HCT116 (cell line): ENCODE results near the gene FAT1. TPM values are rescaled to one million over a fixed set of nuclear protein-coding genes. Genes with fewer than 3 reads are reported as not detected.

Experiments used
- ATAC-seq: fragments of 200-7000 bp; cut with Tn5 transposase; 2 replicates; pipeline ENCODE4 v1.9.1; 2020; ENCODE audit warnings: mild to moderate bottlenecking, moderate library complexity
- BruUV-seq: library from RNA; stranded (reverse); fragments of 400-500 nt; replicated peaks from 2 replicates; lab custom pipeline; 2021; lab: Mats Ljungman, UMichigan
- CTCF ChIA-PET: fragments of 300-600 bp; sonication (Branson Sonifier 250); formaldehyde crosslinking; loops from one replicate; lab custom pipeline; 2021; ENCODE audit warnings: antibody characterized with exemption; lab: Charles Lee
- POLR2A ChIA-PET: fragments of 300-600, 350-600 bp; sonication (Branson Sonifier 250); formaldehyde crosslinking; loops from one replicate; lab custom pipeline; 2021; ENCODE audit warnings: antibody characterized with exemption; lab: Charles Lee
- RAD21 ChIA-PET, 2 experiments: fragments of 300-600 bp; sonication (Branson Sonifier 250); formaldehyde crosslinking; loops; one replicate each; lab custom pipeline; 2023; ENCODE audit warnings: low total read pairs in 2 of 2; ENCODE audit not compliant: uncharacterized antibody in 2 of 2, unreplicated experiment in 2 of 2, low non-redundant PET in 1 of 2; lab: Charles Lee
- DNase-seq: peaks from one replicate; pipeline ENCODE4 v3.0.0-alpha.2; 2010; ENCODE audit warnings: low read depth, low spot score
- H2AFZ ChIP-seq: fragments of 200-600 bp; shearing (Covaris generic), sonication (generic); 2 replicates; pipeline ENCODE4 v1.6.1; 2017; ENCODE audit warnings: low read depth, mixed run types, mixed read lengths, antibody characterized with exemption, low read length; ENCODE audit not compliant: poor library complexity, severe bottlenecking
- H3K27ac ChIP-seq: 2 replicates; pipeline ENCODE4 v1.5.1; 2012; ENCODE audit warnings: low read depth, low read length
- H3K27me3 ChIP-seq: fragments of 200-600 bp; sonication (generic); 2 replicates; pipeline ENCODE4 v1.6.1; 2016; ENCODE audit warnings: mixed run types, low read length, mixed read lengths; ENCODE audit not compliant: insufficient read depth
- H3K36me3 ChIP-seq, 2 experiments: fragments of 200-500 bp in 1 of 2; fragments of 200-600 bp in 1 of 2; sonication (Bioruptor generic) in 1 of 2; sonication (generic) in 1 of 2; 2 replicates each; pipeline versions ENCODE4 v1.5.1 to v1.6.1; 2014 to 2016; ENCODE audit warnings: low read length in 2 of 2, inconsistent platforms in 1 of 2, mixed read lengths in 1 of 2, mixed run types in 1 of 2; ENCODE audit not compliant: insufficient read depth in 2 of 2, control insufficient read depth in 1 of 2
- H3K4me1 ChIP-seq, 2 experiments: fragments of 200-600 bp in 1 of 2; sonication (generic) in 1 of 2; 2 replicates each; pipeline versions ENCODE4 v1.5.1 to v1.6.1; 2012 to 2017; ENCODE audit warnings: low read length in 2 of 2, inconsistent platforms in 1 of 2, mild to moderate bottlenecking in 1 of 2, mixed read lengths in 1 of 2, mixed run types in 1 of 2, moderate library complexity in 1 of 2; ENCODE audit not compliant: insufficient read depth in 2 of 2, control insufficient read depth in 1 of 2
- H3K4me2 ChIP-seq: fragments of 200-600 bp; sonication (generic); 2 replicates; pipeline ENCODE4 v1.6.1; 2017; ENCODE audit warnings: mixed run types, low read length, mixed read lengths
- H3K4me3 ChIP-seq, 2 experiments: fragments of 200-600 bp in 1 of 2; sonication (generic) in 1 of 2; replicated peaks in 1 of 2; 2 replicates each; pipeline ENCODE4 v1.5.1; 2011 to 2016; ENCODE audit warnings: low read length in 2 of 2, control low read depth in 1 of 2, low read depth in 1 of 2, mild to moderate bottlenecking in 1 of 2, mixed read lengths in 1 of 2, mixed run types in 1 of 2
- H3K79me2 ChIP-seq: fragments of 200-600 bp; sonication (generic); 2 replicates; pipeline ENCODE4 v1.6.1; 2017; ENCODE audit warnings: mild to moderate bottlenecking, mixed run types, low read length, moderate library complexity, mixed read lengths; ENCODE audit not compliant: insufficient read depth
- H3K9ac ChIP-seq: fragments of 200-600 bp; sonication (generic); 2 replicates; pipeline ENCODE4 v1.6.1; 2016; ENCODE audit warnings: low read length, mixed read lengths
- H3K9me2 ChIP-seq: fragments of 200-600 bp; sonication (generic), shearing (Covaris generic); 2 replicates; pipeline ENCODE4 v1.6.1; 2017; ENCODE audit warnings: mixed run types, mild to moderate bottlenecking, moderate library complexity; ENCODE audit not compliant: insufficient read depth
- H3K9me3 ChIP-seq, 2 experiments: fragments of 200-500 bp in 1 of 2; fragments of 200-600 bp in 1 of 2; sonication (Bioruptor generic) in 1 of 2; sonication (generic) in 1 of 2; 2 replicates each; pipeline ENCODE4 v1.6.1; 2014 to 2017; ENCODE audit warnings: low read length in 2 of 2, mixed read lengths in 2 of 2, inconsistent platforms in 1 of 2, low read depth in 1 of 2, mild to moderate bottlenecking in 1 of 2, mixed run types in 1 of 2, moderate library complexity in 1 of 2; ENCODE audit not compliant: control insufficient read depth in 1 of 2, insufficient read depth in 1 of 2
- H4K20me1 ChIP-seq: fragments of 200-600 bp; sonication (generic), shearing (Covaris generic); 2 replicates; pipeline ENCODE4 v1.6.1; 2017; ENCODE audit warnings: mixed run types, mild to moderate bottlenecking, moderate library complexity; ENCODE audit not compliant: insufficient read depth
- CBX3 ChIP-seq: IDR thresholded peaks from 2 replicates; pipeline ENCODE4 v1.6.1; 2012; ENCODE audit warnings: low read depth
- EGR1 ChIP-seq: IDR thresholded peaks from 2 replicates; pipeline ENCODE4 v1.6.1; 2012; ENCODE audit warnings: low read depth
- ELF1 ChIP-seq: IDR thresholded peaks from 2 replicates; pipeline ENCODE4 v1.6.1; 2012; ENCODE audit warnings: low read depth, borderline replicate concordance
- EZH2phosphoT487 ChIP-seq: fragments of 200-600 bp; IDR thresholded peaks from 2 replicates; pipeline ENCODE4 v1.6.1; 2018; ENCODE audit warnings: antibody characterized with exemption, borderline replicate concordance
- FOSL1 ChIP-seq: IDR thresholded peaks from 2 replicates; pipeline ENCODE4 v1.6.1; 2012; ENCODE audit warnings: low read depth
- POLR2A ChIP-seq: IDR thresholded peaks from 2 replicates; pipeline ENCODE4 v1.7.0; 2011; ENCODE audit warnings: borderline replicate concordance; ENCODE audit not compliant: insufficient read depth, insufficient read length; ENCODE audit errors: extremely low read depth
- RAD21 ChIP-seq: IDR thresholded peaks from 2 replicates; pipeline ENCODE4 v1.6.1; 2012; ENCODE audit warnings: low read depth, mild to moderate bottlenecking
- SIN3A ChIP-seq: IDR thresholded peaks from 2 replicates; pipeline ENCODE4 v1.6.1; 2012; ENCODE audit warnings: low read depth
- SP1 ChIP-seq: IDR thresholded peaks from 2 replicates; pipeline ENCODE4 v1.6.1; 2012; ENCODE audit warnings: low read depth
- TCF7L2 ChIP-seq: IDR thresholded peaks from 2 replicates; pipeline ENCODE4 v1.7.0; 2011; ENCODE audit warnings: borderline replicate concordance, inconsistent platforms; ENCODE audit not compliant: insufficient read depth, insufficient read length; ENCODE audit errors: extremely low read depth
- YY1 ChIP-seq: IDR thresholded peaks from 2 replicates; pipeline ENCODE4 v1.6.1; 2011; ENCODE audit warnings: low read length, low read depth, moderate library complexity, mild to moderate bottlenecking; ENCODE audit not compliant: insufficient replicate concordance; ENCODE audit errors: extremely low read depth
- ZNF274 ChIP-seq: fragments of 200-500 bp; sonication (Bioruptor generic); IDR thresholded peaks from 2 replicates; pipeline ENCODE4 v1.6.1; 2014; ENCODE audit warnings: mild to moderate bottlenecking, low read depth, low read length, inconsistent platforms
- intact Hi-C: fragments of 100-400 bp; cut with micrococcal nuclease; formaldehyde crosslinking; loops from 2 replicates; pipeline ENCODE4 v1.10.0; 2022
- total RNA-seq: library from RNA; stranded (reverse); gene quantifications from one replicate; pipeline ENCODE4 v1.2.1, GENCODE V29; 2021; ENCODE audit not compliant: unreplicated experiment
- TF ChIP-seq, protein P1 (sequence below): IDR thresholded peaks from 2 replicates; pipeline ENCODE4 v1.6.1; 2012

FAT1 gene
- total RNA-seq, 1 experiment from 2014 or later, result 676 TPM

DNA sequence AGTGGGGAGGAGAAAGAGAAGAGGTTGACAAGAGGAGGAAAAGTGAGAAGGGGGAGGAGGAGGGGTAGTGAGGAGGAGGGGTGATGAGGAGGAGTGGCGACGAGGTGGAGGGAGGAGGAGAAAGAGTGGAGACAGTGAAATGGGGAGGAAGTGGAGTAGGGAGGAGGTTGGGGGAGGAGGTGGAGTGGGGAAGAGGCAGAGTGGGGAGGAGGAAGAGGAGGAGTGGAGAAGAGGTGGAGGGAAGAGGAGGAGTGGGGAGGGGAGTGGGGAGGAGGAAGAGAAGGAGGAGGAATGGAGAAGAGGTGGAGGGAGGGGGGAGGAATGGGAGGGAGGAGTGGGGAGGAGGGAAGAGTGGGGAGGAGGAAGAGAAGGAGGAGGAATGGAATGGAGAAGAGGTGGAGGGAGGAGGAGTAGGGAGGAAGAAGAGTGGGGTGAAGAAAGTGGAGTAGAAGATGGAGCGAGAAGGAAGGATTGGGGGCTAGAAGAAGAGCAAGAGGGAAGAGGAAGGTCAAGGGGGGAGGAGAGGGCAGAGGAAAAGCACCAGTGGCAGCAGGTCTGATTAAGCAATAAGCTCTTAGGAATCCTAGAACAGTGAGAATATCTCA is 118.3 kb downstream of the FAT1 start:
- no TSS peak for BruUV-seq
- H3K79me2 ChIP-seq, result peaks cover 99% of the 10 kb centered on the region
- H3K27ac ChIP-seq, result no peak overlapping the region
- intact Hi-C loops, result no loop called here
- no peaks in the 10 kb centered on the region for H3K9me2 ChIP-seq
- no peak overlapping the region for H3K9ac ChIP-seq
- POLR2A ChIA-PET, result interaction anchor here (0.6 kb wide), 1 partner anchor 878 kb away, joined by 3 read pairs; no protein-coding TSS in a partner anchor
- no peak overlapping the region for H3K4me3 ChIP-seq
- no peak overlapping the region for H3K4me2 ChIP-seq
- H3K27me3 ChIP-seq, result no peaks in the 10 kb centered on the region
- no peaks in the 10 kb centered on the region for H3K4me1 ChIP-seq
- DNase-seq, result no peak
- H4K20me1 ChIP-seq, result peaks cover 27% of the 10 kb centered on the region; the same call in 1 of the 2 replicates
- H2AFZ ChIP-seq, result no peak overlapping the region
- RAD21 ChIA-PET, result no interaction called here
- peaks cover 82 to 89% of the 10 kb centered on the region in 2 experiments for H3K36me3 ChIP-seq
- CTCF ChIA-PET, result interaction anchor here (1.6 kb wide), 1 partner anchor 18 kb away, joined by 6 read pairs; no protein-coding TSS in a partner anchor
- 0 out of 2 replicates have a peak, but pooled peaks have one; percentile 15 for ATAC-seq
- no peak for TF ChIP-seq YY1
- TF ChIP-seq SIN3A, result no peak
- no peak for TF ChIP-seq ZNF274
- no peak for TF ChIP-seq RAD21
- TF ChIP-seq CBX3, result no peak
- no peak for TF ChIP-seq FOSL1
- no peak for TF ChIP-seq POLR2A
- no peak for TF ChIP-seq EZH2phosphoT487
- no peak for TF ChIP-seq SP1
- TF ChIP-seq ELF1, result no peak
- TF ChIP-seq EGR1, result no peak
- no peak for TF ChIP-seq TCF7L2
- TF ChIP-seq, protein P1, sequence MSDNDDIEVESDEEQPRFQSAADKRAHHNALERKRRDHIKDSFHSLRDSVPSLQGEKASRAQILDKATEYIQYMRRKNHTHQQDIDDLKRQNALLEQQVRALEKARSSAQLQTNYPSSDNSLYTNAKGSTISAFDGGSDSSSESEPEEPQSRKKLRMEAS, result no peak
- no peaks in the 10 kb centered on the region for H3K9me3 ChIP-seq
